Measurements from ENCODE around the gene RNF215. TPM values are rescaled to one million over a fixed set of nuclear protein-coding genes. Genes with fewer than 3 reads are reported as not detected.
"Not testable (repeated sequence)": the region's sequence is repeated elsewhere in the genome, so short reads cannot be mapped to it uniquely, and the experiment has no call there.

Gene RNF215
- total RNA-seq, 1 donor = 13.0 TPM

- TF ChIP-seq CTCF (IDR thresholded peaks at IDR 0.05; ENCODE audit: insufficient read depth, low read length) = no peak
- H3K4me3 ChIP-seq (ENCODE audit: low read depth, low read length) = no peak overlapping the region
- DNase-seq (ENCODE audit: low read depth) = no peak
Measured at GRCh38 chr22:30402028-30402765, 15.0 kb upstream of the RNF215 start.

GRCh38 chr22:30401024-30401423 lies 13.8 kb upstream of the RNF215 start:
- not testable (repeated sequence) for H3K4me3 ChIP-seq (ENCODE audit: low read depth, low read length); DNase-seq (ENCODE audit: low read depth)

- peak overlapping the region; percentile 17 for H3K4me3 ChIP-seq (ENCODE audit: low read depth, low read length)
- no peak for DNase-seq (ENCODE audit: low read depth)
- TF ChIP-seq CTCF (IDR thresholded peaks at IDR 0.05; ENCODE audit: insufficient read depth, low read length) = no peak
Measured at GRCh38 chr22:30400159-30400558, 12.9 kb upstream of the RNF215 start.

GRCh38 chr22:30399718-30400117 lies 12.5 kb upstream of the RNF215 start:
- TF ChIP-seq CTCF (IDR thresholded peaks at IDR 0.05; ENCODE audit: insufficient read depth, low read length) = no peak
- peak overlapping the region; percentile 28 for H3K4me3 ChIP-seq (ENCODE audit: low read depth, low read length)

GRCh38 chr22:30398685-30399680 lies 11.8 kb upstream of the RNF215 start:
- peak overlapping the region; percentile 72 for H3K4me3 ChIP-seq (ENCODE audit: low read depth, low read length)
- peak; percentile 41 for DNase-seq (ENCODE audit: low read depth)
- TF ChIP-seq CTCF (IDR thresholded peaks at IDR 0.05; ENCODE audit: insufficient read depth, low read length) = no peak

More at GRCh38 chr22:30399718-30400117, 12.5 kb upstream of the RNF215 start:
- no peak for DNase-seq (ENCODE audit: low read depth)

GRCh38 chr22:30397656-30398635 lies 10.7 kb upstream of the RNF215 start:
- DNase-seq (ENCODE audit: low read depth) = no peak
- TF ChIP-seq CTCF (IDR thresholded peaks at IDR 0.05; ENCODE audit: insufficient read depth, low read length) = no peak
- peak overlapping the region; percentile 72 for H3K4me3 ChIP-seq (ENCODE audit: low read depth, low read length)

Measured in fibroblast of the aortic adventitia (primary cell).